Trophoblast cell (in vitro differentiated cells and primary cell): ENCODE data around the gene MORN1.

ENCODE experiments used
- DNase-seq, 2 donors: peaks; one replicate each; pipeline ENCODE4 v3.0.0-alpha.2; 2016
- H2AFZ ChIP-seq: 2 replicates; pipeline ENCODE4 v1.6.1; 2013; ENCODE audit warnings: low read length, moderate library complexity, mild to moderate bottlenecking; ENCODE audit not compliant: insufficient read depth, poor library complexity
- H2AK5ac ChIP-seq: 2 replicates; pipeline ENCODE4 v1.6.1; 2013; ENCODE audit warnings: mild to moderate bottlenecking, low read length
- H2BK120ac ChIP-seq: 2 replicates; pipeline ENCODE4 v1.6.1; 2013; ENCODE audit warnings: low read length, mild to moderate bottlenecking, moderate library complexity; ENCODE audit not compliant: insufficient read depth, poor library complexity
- H2BK12ac ChIP-seq: 2 replicates; pipeline ENCODE4 v1.6.1; 2013; ENCODE audit warnings: mild to moderate bottlenecking, low read length, moderate library complexity
- H2BK5ac ChIP-seq: 2 replicates; pipeline ENCODE4 v1.6.1; 2013; ENCODE audit warnings: low read length, low read depth, moderate library complexity, mild to moderate bottlenecking; ENCODE audit not compliant: poor library complexity
- H3K14ac ChIP-seq: 2 replicates; pipeline ENCODE4 v1.6.1; 2013; ENCODE audit warnings: mild to moderate bottlenecking, low read length
- H3K18ac ChIP-seq: 2 replicates; pipeline ENCODE4 v1.6.1; 2013; ENCODE audit warnings: mild to moderate bottlenecking, low read length
- H3K23ac ChIP-seq: 2 replicates; pipeline ENCODE4 v1.6.1; 2013; ENCODE audit warnings: low read length
- H3K27ac ChIP-seq: 2 replicates; pipeline ENCODE4 v1.5.1; 2013; ENCODE audit warnings: low read depth, mild to moderate bottlenecking, inconsistent platforms, low read length, moderate library complexity
- H3K27me3 ChIP-seq: 2 replicates; pipeline ENCODE4 v1.6.1; 2013; ENCODE audit warnings: inconsistent platforms, mild to moderate bottlenecking, low read length, moderate library complexity; ENCODE audit not compliant: insufficient read depth
- H3K36me3 ChIP-seq, 2 experiments: 1 replicate in 1 of 2; 2 replicates in 1 of 2; pipeline ENCODE4 v1.6.1; 2013; ENCODE audit warnings: low read length in 2 of 2, mild to moderate bottlenecking in 2 of 2, moderate library complexity in 1 of 2; ENCODE audit not compliant: insufficient read depth in 2 of 2, control insufficient read depth in 1 of 2
- H3K4ac ChIP-seq: 2 replicates; pipeline ENCODE4 v1.6.1; 2013; ENCODE audit warnings: low read depth, mild to moderate bottlenecking, low read length, moderate library complexity
- H3K4me1 ChIP-seq, 2 experiments: 1 replicate in 1 of 2; 2 replicates in 1 of 2; pipeline ENCODE4 v1.6.1; 2013; ENCODE audit warnings: low read length in 2 of 2, mild to moderate bottlenecking in 2 of 2, moderate library complexity in 1 of 2; ENCODE audit not compliant: insufficient read depth in 2 of 2, control insufficient read depth in 1 of 2
- H3K4me2 ChIP-seq: 2 replicates; pipeline ENCODE4 v1.6.1; 2013; ENCODE audit warnings: inconsistent platforms, mild to moderate bottlenecking, low read length, moderate library complexity
- H3K4me3 ChIP-seq: 2 replicates; pipeline ENCODE4 v1.5.1; 2013; ENCODE audit warnings: mild to moderate bottlenecking, low read depth, low read length, inconsistent platforms
- H3K79me1 ChIP-seq: one replicate; pipeline ENCODE4 v1.6.1; 2013; ENCODE audit warnings: low read length
- H3K79me2 ChIP-seq: 2 replicates; pipeline ENCODE4 v1.6.1; 2013; ENCODE audit warnings: low read length, mild to moderate bottlenecking; ENCODE audit not compliant: control insufficient read depth, insufficient read depth, poor library complexity
- H3K9ac ChIP-seq: 2 replicates; pipeline ENCODE4 v1.6.1; 2013; ENCODE audit warnings: mild to moderate bottlenecking, low read length
- H3K9me3 ChIP-seq: 2 replicates; pipeline ENCODE4 v1.6.1; 2013; ENCODE audit warnings: low read depth, mild to moderate bottlenecking, control low read depth, inconsistent platforms, low read length; ENCODE audit not compliant: insufficient read depth
- H4K12ac ChIP-seq: 2 replicates; pipeline ENCODE4 v1.6.1; 2013; ENCODE audit warnings: low read depth, mild to moderate bottlenecking, low read length, moderate library complexity
- H4K8ac ChIP-seq: 2 replicates; pipeline ENCODE4 v1.6.1; 2013; ENCODE audit warnings: low read depth, mild to moderate bottlenecking, low read length, moderate library complexity
- H4K91ac ChIP-seq: one replicate; pipeline ENCODE4 v1.6.1; 2013; ENCODE audit warnings: low read depth, mild to moderate bottlenecking, low read length, moderate library complexity
- WGBS: extraction: QIAGEN DNeasy Blood & Tissue Kit; methylation state at CpG from one replicate; pipeline ENCODE4 v1.1.7; 2013; ENCODE audit warnings: missing lambda C conversion rate; ENCODE audit not compliant: insufficient read length, insufficient coverage; ENCODE audit errors: extremely low coverage; 5-methylcytosine and 5-hydroxymethylcytosine counted together

Gene MORN1

DNA sequence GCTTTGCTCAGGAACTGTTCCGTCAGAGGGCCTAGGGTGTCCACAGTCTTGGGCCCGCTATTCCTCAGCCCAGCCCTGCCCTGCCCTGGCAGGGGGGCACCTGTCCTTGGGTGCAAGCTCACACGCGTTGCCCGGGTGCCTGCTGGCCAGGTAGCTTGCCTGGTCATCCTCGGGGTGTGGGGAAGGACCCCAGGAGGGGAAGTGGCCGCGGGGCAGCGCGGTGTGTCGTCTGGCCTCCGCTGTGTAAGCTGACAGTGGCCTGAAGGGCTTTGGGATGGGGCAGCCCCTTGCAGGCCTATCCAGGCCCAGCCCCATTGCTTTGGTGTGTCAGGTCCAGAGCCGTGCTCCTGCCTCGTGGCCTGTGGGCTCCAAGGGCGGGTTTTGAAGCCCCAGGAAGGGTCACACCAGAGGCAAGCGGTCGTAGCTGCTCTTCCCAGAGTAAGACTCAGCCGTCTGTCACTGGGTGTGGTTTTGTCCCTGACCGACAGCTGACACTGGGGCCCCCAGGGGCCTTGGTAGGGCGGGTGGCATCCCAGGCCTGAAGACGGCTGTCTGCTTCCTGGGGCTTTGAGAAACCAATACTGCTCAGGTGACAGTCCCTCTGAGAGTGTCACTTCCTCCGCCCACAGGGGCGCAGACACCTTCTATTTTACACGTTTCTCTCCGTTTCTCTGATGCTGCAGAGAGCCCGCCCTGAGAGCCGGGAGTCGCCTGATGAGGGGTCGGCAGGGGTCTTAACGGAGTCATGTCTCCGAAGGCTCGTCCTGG is 91.2 kb downstream of the MORN1 start:
- Histone ChIP-seq H3K4me1 (peaks cover 3 to 9% of the 10 kb centered on the region in 2 experiments), H2BK12ac (no peak overlapping the region), H2AK5ac (no peak overlapping the region), H3K14ac (no peak overlapping the region), H3K18ac (peak overlapping the region; percentile 10), H3K23ac (no peak overlapping the region), H2BK5ac (no peak overlapping the region), H2BK120ac (no peak overlapping the region), H2AFZ (no peak overlapping the region), H3K9me3 (peaks cover 3% of the 10 kb centered on the region), H3K79me1 (no peaks in the 10 kb centered on the region), H3K9ac (no peak overlapping the region), H3K4me2 (no peak overlapping the region), H4K8ac (peak overlapping the region; percentile 17), H4K91ac (no peak overlapping the region), H3K79me2 (peaks cover 27% of the 10 kb centered on the region), H3K4me3 (no peak overlapping the region), H3K36me3 (peaks cover 43 to 50% of the 10 kb centered on the region in 2 experiments), H3K27ac (no peak overlapping the region), H3K4ac (peak overlapping the region; percentile 17), H4K12ac (no peak overlapping the region), H3K27me3 (no peaks in the 10 kb centered on the region)
- no CpG with 5 or more reads among the region's 32 CpGs for WGBS
- no peak for DNase-seq

DNA sequence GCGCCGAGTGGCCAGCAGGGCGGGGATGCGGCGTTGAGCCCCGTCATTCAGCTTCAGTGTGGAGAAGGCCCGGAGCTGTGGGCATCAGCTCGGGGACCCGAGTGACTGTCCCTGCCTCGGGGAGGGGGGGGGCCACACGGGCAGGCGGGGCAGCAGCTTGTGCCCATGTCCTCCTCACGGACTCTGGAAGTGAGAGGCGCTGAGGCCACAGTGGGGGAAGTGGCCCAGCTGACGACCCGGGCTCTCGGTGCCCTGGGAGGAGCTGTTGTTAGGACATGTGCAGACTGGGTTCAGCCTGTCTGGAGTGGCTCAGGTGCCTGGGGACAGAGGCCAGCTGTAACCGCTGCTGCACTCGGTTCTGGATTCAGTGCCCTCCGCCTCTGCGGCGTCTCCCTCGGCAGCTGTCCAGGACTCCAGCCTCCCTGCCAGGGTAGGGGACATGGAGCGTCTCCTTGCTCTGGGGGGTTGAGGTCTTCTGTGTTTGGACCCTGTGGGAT is 92.2 kb downstream of the MORN1 start:
- Histone ChIP-seq H3K9me3 (peaks cover 4% of the 10 kb centered on the region), H3K9ac (no peak overlapping the region), H3K4me3 (no peak overlapping the region), H2BK12ac (no peak overlapping the region), H3K23ac (no peak overlapping the region), H3K79me1 (no peaks in the 10 kb centered on the region), H3K4me2 (no peak overlapping the region), H3K27ac (no peak overlapping the region), H3K79me2 (peaks cover 27% of the 10 kb centered on the region), H3K4me1 (peaks cover 3 to 9% of the 10 kb centered on the region in 2 experiments), H2AK5ac (no peak overlapping the region), H2AFZ (no peak overlapping the region), H3K18ac (peak overlapping the region; percentile 44), H3K4ac (peak overlapping the region; percentile 59), H2BK5ac (no peak overlapping the region), H4K8ac (no peak overlapping the region), H4K12ac (no peak overlapping the region), H3K14ac (no peak overlapping the region), H2BK120ac (no peak overlapping the region), H3K36me3 (peaks cover 33 to 46% of the 10 kb centered on the region in 2 experiments), H4K91ac (no peak overlapping the region), H3K27me3 (no peaks in the 10 kb centered on the region)
- DNase-seq: no peak
- WGBS: no CpG with 5 or more reads among the region's 24 CpGs

- no peak for DNase-seq
- Histone ChIP-seq H3K27ac (no peak overlapping the region), H3K4me2 (no peak overlapping the region), H3K4me1 (peaks cover 3 to 9% of the 10 kb centered on the region in 2 experiments), H4K8ac (no peak overlapping the region), H2BK120ac (no peak overlapping the region), H3K23ac (no peak overlapping the region), H3K4ac (peak overlapping the region; percentile 59), H3K9me3 (peaks cover 4% of the 10 kb centered on the region), H3K14ac (no peak overlapping the region), H3K36me3 (peaks cover 28 to 42% of the 10 kb centered on the region in 2 experiments), H2AK5ac (no peak overlapping the region), H3K79me1 (no peaks in the 10 kb centered on the region), H3K9ac (no peak overlapping the region), H2BK5ac (no peak overlapping the region), H2BK12ac (no peak overlapping the region), H3K4me3 (no peak overlapping the region), H3K79me2 (peaks cover 27% of the 10 kb centered on the region), H4K91ac (no peak overlapping the region), H4K12ac (no peak overlapping the region), H3K27me3 (no peaks in the 10 kb centered on the region), H3K18ac (no peak overlapping the region), H2AFZ (no peak overlapping the region)
- WGBS: no CpG with 5 or more reads among the region's 12 CpGs
Observed at GRCh38 chr1:2298685-2299084, 92.7 kb downstream of the MORN1 start.

DNA sequence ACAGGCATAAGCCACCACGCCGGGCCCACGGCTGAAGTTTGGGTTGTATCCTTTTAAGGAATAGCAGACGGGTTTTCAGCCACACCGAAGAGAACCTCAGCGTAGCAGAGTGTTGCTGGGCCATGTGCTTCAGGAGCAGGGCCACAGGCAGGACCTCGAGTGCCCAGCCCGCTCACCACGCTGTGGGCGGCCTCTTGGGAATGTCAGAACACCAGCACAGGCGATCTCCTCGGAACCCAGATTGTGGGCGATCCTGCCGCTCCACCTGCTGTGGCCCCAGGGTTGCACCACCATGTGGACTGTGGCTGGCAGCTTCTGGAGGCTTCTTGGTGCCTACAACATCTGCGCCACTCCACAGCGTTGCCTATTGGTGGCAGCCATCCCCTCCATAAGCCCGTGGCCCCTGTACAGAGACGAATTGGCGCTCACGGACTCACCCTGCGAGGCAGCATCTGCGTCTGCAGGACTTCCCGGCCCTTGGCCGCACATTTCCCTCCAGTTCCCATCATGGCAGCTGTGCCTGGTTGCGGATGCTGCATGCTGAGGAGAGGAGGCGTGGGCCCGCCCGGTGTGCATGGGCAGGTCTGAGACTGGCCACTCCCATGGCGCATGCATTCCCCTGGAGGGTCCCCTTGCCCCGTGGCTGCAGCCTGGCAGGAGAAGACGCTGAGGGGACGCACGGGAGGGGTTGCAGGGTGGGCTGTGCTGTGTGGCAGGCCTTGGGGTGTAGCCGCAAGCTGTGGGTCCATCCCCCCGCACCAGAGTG is 93.9 kb downstream of the MORN1 start:
- no peak overlapping the region for H3K18ac ChIP-seq
- no peak overlapping the region for H3K4me2 ChIP-seq
- H3K79me1 ChIP-seq: no peaks in the 10 kb centered on the region
- no peaks in the 10 kb centered on the region for H3K27me3 ChIP-seq
- H3K9ac ChIP-seq: no peak overlapping the region
- H3K4me3 ChIP-seq: no peak overlapping the region
- H3K79me2 ChIP-seq: peaks cover 30% of the 10 kb centered on the region
- H4K12ac ChIP-seq: peak overlapping the region; percentile 4
- no peak overlapping the region for H4K8ac ChIP-seq
- peaks cover 5% of the 10 kb centered on the region for H3K9me3 ChIP-seq
- no peak overlapping the region for H2AK5ac ChIP-seq
- H4K91ac ChIP-seq: no peak overlapping the region
- H2BK12ac ChIP-seq: no peak overlapping the region
- no peak overlapping the region for H2AFZ ChIP-seq
- no peak overlapping the region for H3K23ac ChIP-seq
- no peak overlapping the region for H2BK5ac ChIP-seq
- peaks cover 19 to 29% of the 10 kb centered on the region in 2 experiments for H3K36me3 ChIP-seq
- WGBS: no CpG with 5 or more reads among the region's 35 CpGs
- no peak overlapping the region for H3K27ac ChIP-seq
- H3K4ac ChIP-seq: peak overlapping the region; percentile 59
- no peak overlapping the region for H2BK120ac ChIP-seq
- H3K4me1 ChIP-seq: peaks cover 3 to 9% of the 10 kb centered on the region in 2 experiments
- H3K14ac ChIP-seq: no peak overlapping the region
- no peak for DNase-seq
